HEK293T (cell line): ENCODE results near the gene TMEM115.

Source experiments
- CTCF ChIA-PET: fragments of 350-600 bp; formaldehyde crosslinking; extraction: SDS; loops from one replicate; lab custom pipeline; 2021; ENCODE audit warnings: antibody characterized with exemption, inconsistent platforms; lab: Yijun Ruan, JAX
- POLR2A ChIA-PET: fragments of 350-600 bp; formaldehyde crosslinking; extraction: SDS; loops from one replicate; lab custom pipeline; 2020; ENCODE audit warnings: antibody characterized with exemption, inconsistent platforms; lab: Yijun Ruan, JAX
- DNase-seq: peaks from one replicate; pipeline ENCODE4 v3.0.0; 2012; ENCODE audit warnings: mixed read lengths; ENCODE audit errors: extremely low spot score
- ARNT ChIP-seq: fragments of 450-650 bp; IDR thresholded peaks from 2 replicates; pipeline ENCODE4 v1.6.1; 2017; ENCODE audit warnings: mild to moderate bottlenecking
- BHLHE40 ChIP-seq: fragments of 450-650 bp; IDR thresholded peaks from 2 replicates; pipeline ENCODE4 v1.6.1; 2016; ENCODE audit warnings: mild to moderate bottlenecking, moderate library complexity, borderline replicate concordance
- CTBP1 ChIP-seq: fragments of 450-650 bp; IDR thresholded peaks from 2 replicates; pipeline ENCODE4 v1.6.1; 2016; ENCODE audit warnings: borderline replicate concordance
- ELF4 ChIP-seq: fragments of 450-650 bp; IDR thresholded peaks from 2 replicates; pipeline ENCODE4 v1.6.1; 2017; ENCODE audit warnings: antibody characterized with exemption
- FOXA1 ChIP-seq: fragments of 450-650 bp; IDR thresholded peaks from 2 replicates; pipeline ENCODE4 v1.6.1; 2016; ENCODE audit warnings: mild to moderate bottlenecking
- FOXK2 ChIP-seq: fragments of 450-650 bp; IDR thresholded peaks from 2 replicates; pipeline ENCODE4 v1.6.1; 2016; ENCODE audit warnings: mild to moderate bottlenecking
- FOXM1 ChIP-seq: fragments of 450-650 bp; IDR thresholded peaks from 2 replicates; pipeline ENCODE4 v1.6.1; 2017; ENCODE audit warnings: mild to moderate bottlenecking, borderline replicate concordance
- HDGF ChIP-seq: fragments of 450-650 bp; IDR thresholded peaks from 2 replicates; pipeline ENCODE4 v1.6.1; 2017; ENCODE audit warnings: antibody characterized with exemption, borderline replicate concordance
- L3MBTL2 ChIP-seq: fragments of 450-650 bp; conservative IDR thresholded peaks from 2 replicates; pipeline ENCODE4 v1.6.1; 2016; ENCODE audit warnings: mild to moderate bottlenecking
- LEF1 ChIP-seq: fragments of 450-650 bp; IDR thresholded peaks from 2 replicates; pipeline ENCODE4 v1.6.1; 2017; ENCODE audit warnings: mild to moderate bottlenecking, borderline replicate concordance
- NFRKB ChIP-seq: fragments of 450-650 bp; IDR thresholded peaks from 2 replicates; pipeline ENCODE4 v1.6.1; 2016; ENCODE audit warnings: mild to moderate bottlenecking, moderate library complexity
- SP1 ChIP-seq: fragments of 450-650 bp; IDR thresholded peaks from 2 replicates; pipeline ENCODE4 v1.6.1; 2017
- SUZ12 ChIP-seq: fragments of 450-650 bp; IDR thresholded peaks from 2 replicates; pipeline ENCODE4 v1.6.1; 2016; ENCODE audit warnings: mild to moderate bottlenecking
- TARDBP ChIP-seq: fragments of 450-650 bp; IDR thresholded peaks from 2 replicates; pipeline ENCODE4 v1.6.1; 2016
- ZNF384 ChIP-seq: fragments of 450-650 bp; IDR thresholded peaks from 2 replicates; pipeline ENCODE4 v1.6.1; 2016
- TF ChIP-seq, protein P1 (sequence below): fragments of 450-650 bp; IDR thresholded peaks from 2 replicates; pipeline ENCODE4 v1.6.1; 2016

The TMEM115 gene

DNA sequence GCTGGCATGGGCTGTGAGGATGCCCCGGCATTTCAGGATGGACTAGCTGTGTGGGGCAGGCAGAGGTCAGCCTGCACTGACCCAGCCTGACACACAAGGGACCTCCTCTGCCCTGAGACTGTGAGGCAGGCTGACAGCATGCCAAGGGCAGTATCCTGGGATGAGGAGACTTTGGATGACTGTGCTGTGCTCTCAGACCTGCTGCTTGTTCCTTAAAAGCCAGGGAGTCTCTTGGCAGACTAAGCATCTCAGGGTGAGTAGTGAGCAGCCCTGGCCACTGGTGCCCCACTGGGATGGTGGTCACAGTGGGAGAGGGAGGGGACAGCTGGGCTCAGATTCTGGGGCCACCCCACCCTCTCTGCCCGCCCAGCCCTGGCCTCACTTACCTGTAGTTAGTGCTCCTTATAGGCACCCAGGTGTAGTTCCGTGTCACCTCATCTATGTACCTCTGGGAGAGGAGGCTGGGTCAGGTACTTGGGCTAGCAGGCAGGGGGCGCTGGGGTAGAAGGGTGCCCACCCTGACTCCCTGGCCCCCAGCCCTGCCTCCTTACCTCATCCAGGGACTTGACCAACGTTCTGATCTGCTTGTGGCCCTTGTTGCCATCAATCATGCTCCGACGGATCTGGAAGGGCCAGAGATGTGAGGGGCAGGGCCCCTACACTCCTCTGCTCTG lies 16.1 kb upstream of the TMEM115 start:
- peak; percentile 26 for DNase-seq
- no peak for TF ChIP-seq SUZ12
- no peak for TF ChIP-seq ARNT
- TF ChIP-seq CTBP1: no peak
- no peak for TF ChIP-seq NFRKB
- TF ChIP-seq SP1: no peak
- no peak for TF ChIP-seq LEF1
- no peak for TF ChIP-seq FOXK2
- TF ChIP-seq, protein P1, sequence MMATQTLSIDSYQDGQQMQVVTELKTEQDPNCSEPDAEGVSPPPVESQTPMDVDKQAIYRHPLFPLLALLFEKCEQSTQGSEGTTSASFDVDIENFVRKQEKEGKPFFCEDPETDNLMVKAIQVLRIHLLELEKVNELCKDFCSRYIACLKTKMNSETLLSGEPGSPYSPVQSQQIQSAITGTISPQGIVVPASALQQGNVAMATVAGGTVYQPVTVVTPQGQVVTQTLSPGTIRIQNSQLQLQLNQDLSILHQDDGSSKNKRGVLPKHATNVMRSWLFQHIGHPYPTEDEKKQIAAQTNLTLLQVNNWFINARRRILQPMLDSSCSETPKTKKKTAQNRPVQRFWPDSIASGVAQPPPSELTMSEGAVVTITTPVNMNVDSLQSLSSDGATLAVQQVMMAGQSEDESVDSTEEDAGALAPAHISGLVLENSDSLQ: no peak
- no peak for TF ChIP-seq FOXA1
- no peak for TF ChIP-seq ELF4
- TF ChIP-seq TARDBP: no peak
- TF ChIP-seq BHLHE40: no peak
- no peak for TF ChIP-seq FOXM1
- no peak for TF ChIP-seq ZNF384
- TF ChIP-seq HDGF: no peak
- no peak for TF ChIP-seq L3MBTL2
- ChIA-PET CTCF (no interaction called here), POLR2A (interaction anchor here (1.0 kb wide), 1 partner anchor 48 kb away, joined by 3 read pairs; the partner anchor contains the start of gene TUSC2)

DNA sequence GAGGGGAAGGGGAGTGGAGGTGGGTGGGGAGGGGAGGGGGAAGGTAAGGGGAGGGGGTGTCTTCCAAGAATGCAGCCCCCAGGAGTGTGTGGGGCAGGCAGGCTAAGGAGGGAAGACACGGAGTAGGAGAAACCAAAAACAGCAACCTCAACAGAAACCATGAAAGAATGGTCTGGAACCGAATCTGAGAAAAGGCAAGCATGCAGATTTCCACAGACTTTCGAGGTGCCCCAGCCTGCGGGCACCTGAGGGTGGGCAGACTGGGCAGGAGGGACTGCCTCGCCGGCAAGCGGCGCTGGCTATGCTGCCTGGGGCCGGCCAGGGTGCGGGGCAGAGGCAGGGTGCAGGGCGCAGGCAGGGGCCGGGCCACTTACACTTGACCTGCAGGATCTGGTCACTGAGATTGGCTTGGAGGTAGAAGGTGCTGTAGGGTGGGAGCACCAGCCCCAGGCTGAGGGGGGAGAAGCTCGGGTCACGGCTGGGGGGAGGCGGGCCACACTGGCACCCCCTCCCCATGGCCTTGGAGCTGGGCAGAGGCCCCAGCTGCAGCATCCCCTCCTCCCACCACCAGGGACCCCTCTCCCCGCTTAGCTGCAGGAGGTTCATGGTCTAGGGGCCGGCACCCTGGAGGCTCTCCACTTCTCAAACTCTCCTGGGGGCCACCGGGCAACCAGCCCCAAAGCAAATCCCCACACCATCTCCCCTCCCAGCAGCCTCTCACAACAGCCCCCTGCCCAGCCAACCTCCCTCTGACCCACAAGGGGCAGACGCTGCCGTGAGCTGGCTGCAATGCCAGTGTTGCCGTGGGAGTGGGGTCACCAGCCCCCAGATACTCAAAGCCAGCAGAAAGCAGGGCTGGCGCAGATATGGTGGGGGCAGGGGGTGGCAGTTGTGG lies 15.3 kb upstream of the TMEM115 start:
- DNase-seq: no peak
- POLR2A ChIA-PET: interaction anchor here (1.0 kb wide), 1 partner anchor 47 kb away, joined by 3 read pairs; the partner anchor contains the start of gene TUSC2
- CTCF ChIA-PET: no interaction called here
- TF ChIP-seq LEF1 (no peak), SUZ12 (no peak), ARNT (no peak), SP1 (no peak), CTBP1 (no peak), BHLHE40 (no peak), HDGF (no peak), TARDBP (no peak), ELF4 (no peak), ZNF384 (no peak), L3MBTL2 (no peak), FOXM1 (no peak), FOXA1 (no peak), FOXK2 (no peak), NFRKB (no peak)
- TF ChIP-seq, protein P1: no peak

DNA sequence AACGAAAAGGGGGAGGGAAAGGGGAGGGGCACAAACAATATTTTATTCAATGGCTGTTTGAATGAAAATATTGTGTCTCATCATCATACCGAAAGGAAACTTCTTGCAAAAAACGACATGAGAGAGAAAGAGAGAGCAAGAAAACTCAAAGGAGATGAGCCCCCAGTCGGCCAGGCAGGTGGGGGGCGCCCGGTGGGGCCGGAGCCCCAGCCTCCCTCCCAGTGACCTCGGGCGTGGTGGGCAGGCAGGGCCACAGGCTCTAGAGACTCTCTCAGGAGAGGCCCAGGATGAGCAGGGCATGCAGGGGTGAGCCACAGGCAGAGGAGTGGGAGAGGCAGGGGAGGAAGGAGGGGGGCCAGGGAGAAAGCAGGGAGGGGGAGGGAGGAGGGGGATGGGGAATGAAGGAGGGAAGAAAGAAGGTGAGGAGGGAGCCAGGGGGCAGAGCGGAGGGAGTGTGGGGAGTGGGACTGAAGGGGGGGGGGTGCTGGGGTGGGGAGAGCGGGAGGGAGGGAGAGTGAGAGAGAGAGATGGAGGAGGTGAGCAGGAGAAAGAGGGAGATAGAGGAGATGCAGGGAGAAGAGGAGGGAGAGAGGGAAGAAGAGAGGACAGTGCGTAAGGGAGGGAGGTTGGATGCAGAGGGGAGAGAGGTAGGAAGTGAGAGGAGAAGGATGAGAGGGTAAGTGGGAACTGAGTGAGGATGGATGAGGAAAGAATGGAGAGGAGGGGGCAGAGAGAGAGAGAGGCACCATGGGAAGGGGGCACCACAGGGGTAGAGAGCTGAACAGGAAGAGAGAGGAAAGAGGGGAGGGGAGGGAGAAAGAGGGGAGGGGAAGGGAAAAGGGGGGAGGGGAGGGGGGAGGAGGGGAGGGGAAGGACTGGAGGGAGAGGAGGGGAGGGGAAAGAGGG lies 14.1 kb upstream of the TMEM115 start:
- ChIA-PET CTCF (no interaction called here), POLR2A (no interaction called here)
- TF ChIP-seq SP1: no peak
- no peak for TF ChIP-seq FOXM1
- no peak for TF ChIP-seq FOXA1
- TF ChIP-seq, protein P1: no peak
- TF ChIP-seq LEF1: no peak
- TF ChIP-seq FOXK2: no peak
- no peak for TF ChIP-seq HDGF
- no peak for TF ChIP-seq CTBP1
- no peak for TF ChIP-seq L3MBTL2
- no peak for TF ChIP-seq SUZ12
- no peak for TF ChIP-seq BHLHE40
- no peak for DNase-seq

DNA sequence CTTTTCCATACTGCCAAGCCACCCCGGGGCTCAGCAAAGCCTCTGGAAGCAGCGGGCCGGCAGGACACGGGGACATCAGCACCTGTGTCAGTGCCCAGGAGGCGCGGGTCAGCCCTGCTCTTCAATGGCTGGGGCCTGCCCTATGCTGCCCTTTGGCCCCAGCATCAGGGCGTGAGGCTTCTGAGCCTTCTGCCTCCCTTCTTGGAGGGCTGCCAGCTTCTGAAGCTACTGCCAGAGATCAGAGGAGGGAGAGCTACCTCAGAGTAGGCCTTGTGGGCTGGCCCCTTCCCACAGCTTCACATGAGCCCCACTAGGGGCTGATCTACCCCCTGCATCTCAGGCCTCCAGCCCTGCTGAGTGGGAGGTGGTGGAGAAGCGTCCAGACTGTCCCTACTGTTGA lies 13.0 kb upstream of the TMEM115 start:
- TF ChIP-seq SP1 (no peak), FOXM1 (no peak), CTBP1 (no peak), ARNT (no peak), SUZ12 (no peak), ZNF384 (no peak)
- POLR2A ChIA-PET: no interaction called here
- CTCF ChIA-PET: no interaction called here
- no peak for DNase-seq

DNA sequence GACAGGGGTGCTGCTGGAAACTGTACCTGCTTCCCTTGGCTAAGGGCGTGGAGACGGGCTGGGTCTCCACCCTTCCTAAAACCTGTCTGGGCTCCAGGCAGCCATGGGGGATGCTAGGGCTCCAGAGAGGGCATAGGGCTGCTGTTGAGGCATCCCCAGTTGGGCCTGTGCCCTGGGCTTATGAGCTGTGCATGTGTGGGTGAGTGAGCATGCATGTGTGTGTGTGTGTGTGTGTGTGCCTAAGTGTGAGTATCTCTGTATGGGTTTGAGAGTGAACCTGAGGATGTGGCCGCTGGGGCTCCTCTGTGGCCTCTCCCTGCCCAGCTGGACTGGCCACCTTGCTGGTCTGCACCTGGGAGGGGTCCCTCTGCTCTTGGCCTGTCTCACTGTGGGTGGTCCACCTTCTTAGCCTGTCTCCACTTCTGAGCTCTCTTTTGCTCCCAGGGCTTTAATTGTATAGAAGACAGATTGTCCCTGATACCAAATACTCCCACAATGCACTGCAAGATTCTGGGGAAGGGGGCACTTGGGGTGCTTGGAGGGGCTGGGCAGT lies 11.9 kb upstream of the TMEM115 start:
- TF ChIP-seq TARDBP (no peak), FOXM1 (no peak), FOXA1 (no peak), HDGF (no peak), ZNF384 (no peak), SP1 (no peak), CTBP1 (no peak), L3MBTL2 (no peak), LEF1 (no peak), ELF4 (no peak), NFRKB (no peak), FOXK2 (no peak), BHLHE40 (no peak)
- TF ChIP-seq, protein P1: no peak
- POLR2A ChIA-PET: interaction anchor here (1.1 to 1.2 kb wide), 2 partner anchors 17 to 34 kb away, joined by 3 to 5 read pairs; no protein-coding TSS in a partner anchor
- DNase-seq: no peak
- CTCF ChIA-PET: interaction anchor here (0.6 to 2.1 kb wide), 9 partner anchors 10 to 179 kb away, joined by 3 to 8 read pairs (median 4); no protein-coding TSS in a partner anchor
